ENCODE measurements around the gene HOGA1. TPM values are rescaled to one million over a fixed set of nuclear protein-coding genes. Genes with fewer than 3 reads are reported as not detected.

HOGA1 gene
- total RNA-seq, 1 experiment from 2014 or later = not detected

GRCh38 chr10:97612386-97612785, 28.2 kb downstream of the HOGA1 start:
- TF ChIP-seq CTCF (conservative IDR thresholded peaks at IDR 0.05; ENCODE audit: low read depth, low read length) = 0 out of 2 replicates have a peak, but pooled peaks have one; percentile 27
- no peak for TF ChIP-seq EZH2 (IDR thresholded peaks at IDR 0.05; ENCODE audit: borderline replicate concordance, low read depth, low read length, poor library complexity, severe bottlenecking)
- intact Hi-C loops (cut with micrococcal nuclease; ENCODE audit: unreplicated experiment) = loop anchor here (2.0 kb wide), 1 partner anchor 206 kb away; no protein-coding TSS in a partner anchor
- Histone ChIP-seq H3K4me3 (ENCODE audit: low read depth, low read length, poor library complexity, severe bottlenecking) (no peak overlapping the region), H3K9me3 (ENCODE audit: low read depth, low read length, poor library complexity, severe bottlenecking) (no peaks in the 10 kb centered on the region), H3K36me3 (ENCODE audit: insufficient read depth, low read length, poor library complexity, severe bottlenecking) (no peaks in the 10 kb centered on the region), H3K27ac (ENCODE audit: low read depth, low read length, poor library complexity, severe bottlenecking) (no peak overlapping the region), H3K4me1 (ENCODE audit: insufficient read depth, low read length, poor library complexity, severe bottlenecking) (no peaks in the 10 kb centered on the region), H3K27me3 (replicated peaks; ENCODE audit: insufficient read depth, low read depth, low read length, poor library complexity) (no peaks in the 10 kb centered on the region)
- ChIA-PET CTCF (interaction anchor here (0.5 kb wide), 1 partner anchor 113 kb away, joined by 3 read pairs; no protein-coding TSS in a partner anchor), POLR2A (ENCODE audit: low non-redundant PET) (no interaction called here)
- DNase-seq (ENCODE audit: low spot score) = peak; percentile 25
- BruUV-seq (replicated peaks) = no TSS peak

- DNase-seq (ENCODE audit: low spot score) = no peak
- POLR2A ChIA-PET (ENCODE audit: low non-redundant PET) = no interaction called here
- TF ChIP-seq CTCF (conservative IDR thresholded peaks at IDR 0.05; ENCODE audit: low read depth, low read length) = no peak
- no TSS peak for BruUV-seq (replicated peaks)
- no peaks in the 10 kb centered on the region for H3K36me3 ChIP-seq (ENCODE audit: insufficient read depth, low read length, poor library complexity, severe bottlenecking)
- no peak overlapping the region for H3K4me3 ChIP-seq (ENCODE audit: low read depth, low read length, poor library complexity, severe bottlenecking)
- no peaks in the 10 kb centered on the region for H3K27me3 ChIP-seq (replicated peaks; ENCODE audit: insufficient read depth, low read depth, low read length, poor library complexity)
- H3K4me1 ChIP-seq (ENCODE audit: insufficient read depth, low read length, poor library complexity, severe bottlenecking) = no peaks in the 10 kb centered on the region
- intact Hi-C loops (cut with micrococcal nuclease; ENCODE audit: unreplicated experiment) = no loop called here
- no peak overlapping the region for H3K27ac ChIP-seq (ENCODE audit: low read depth, low read length, poor library complexity, severe bottlenecking)
- CTCF ChIA-PET = no interaction called here
- no peaks in the 10 kb centered on the region for H3K9me3 ChIP-seq (ENCODE audit: low read depth, low read length, poor library complexity, severe bottlenecking)
Measured at GRCh38 chr10:97618285-97618684, 34.1 kb downstream of the HOGA1 start.

GRCh38 chr10:97618733-97619132, 34.5 kb downstream of the HOGA1 start:
- Histone ChIP-seq H3K27me3 (replicated peaks; ENCODE audit: insufficient read depth, low read depth, low read length, poor library complexity) (no peaks in the 10 kb centered on the region), H3K36me3 (ENCODE audit: insufficient read depth, low read length, poor library complexity, severe bottlenecking) (no peaks in the 10 kb centered on the region), H3K27ac (ENCODE audit: low read depth, low read length, poor library complexity, severe bottlenecking) (no peak overlapping the region), H3K9me3 (ENCODE audit: low read depth, low read length, poor library complexity, severe bottlenecking) (no peaks in the 10 kb centered on the region), H3K4me1 (ENCODE audit: insufficient read depth, low read length, poor library complexity, severe bottlenecking) (no peaks in the 10 kb centered on the region), H3K4me3 (ENCODE audit: low read depth, low read length, poor library complexity, severe bottlenecking) (no peak overlapping the region)
- ChIA-PET POLR2A (ENCODE audit: low non-redundant PET) (no interaction called here), CTCF (no interaction called here)
- no TSS peak for BruUV-seq (replicated peaks)
- TF ChIP-seq CTCF (conservative IDR thresholded peaks at IDR 0.05; ENCODE audit: low read depth, low read length) = no peak
- no peak for TF ChIP-seq EZH2 (IDR thresholded peaks at IDR 0.05; ENCODE audit: borderline replicate concordance, low read depth, low read length, poor library complexity, severe bottlenecking)
- no peak for DNase-seq (ENCODE audit: low spot score)
- intact Hi-C loops (cut with micrococcal nuclease; ENCODE audit: unreplicated experiment) = no loop called here

Measured in A673 (cell line).